HCT116 (cell line): ENCODE measurements around the gene PKIB. TPM values are rescaled to one million over a fixed set of nuclear protein-coding genes. Genes with fewer than 3 reads are reported as not detected.

Experiments used
- ATAC-seq: fragments of 200-7000 bp; cut with Tn5 transposase; 2 replicates; pipeline ENCODE4 v1.9.1; 2020; ENCODE audit warnings: mild to moderate bottlenecking, moderate library complexity
- BruUV-seq: library from RNA; stranded (reverse); fragments of 400-500 nt; replicated peaks from 2 replicates; lab custom pipeline; 2021; lab: Mats Ljungman, UMichigan
- CTCF ChIA-PET: fragments of 300-600 bp; sonication (Branson Sonifier 250); formaldehyde crosslinking; loops from one replicate; lab custom pipeline; 2021; ENCODE audit warnings: antibody characterized with exemption; lab: Charles Lee
- POLR2A ChIA-PET: fragments of 300-600, 350-600 bp; sonication (Branson Sonifier 250); formaldehyde crosslinking; loops from one replicate; lab custom pipeline; 2021; ENCODE audit warnings: antibody characterized with exemption; lab: Charles Lee
- RAD21 ChIA-PET, 2 experiments: fragments of 300-600 bp; sonication (Branson Sonifier 250); formaldehyde crosslinking; loops; one replicate each; lab custom pipeline; 2023; ENCODE audit warnings: low total read pairs in 2 of 2; ENCODE audit not compliant: uncharacterized antibody in 2 of 2, unreplicated experiment in 2 of 2, low non-redundant PET in 1 of 2; lab: Charles Lee
- DNase-seq: peaks from one replicate; pipeline ENCODE4 v3.0.0-alpha.2; 2010; ENCODE audit warnings: low read depth, low spot score
- H2AFZ ChIP-seq: fragments of 200-600 bp; shearing (Covaris generic), sonication (generic); 2 replicates; pipeline ENCODE4 v1.6.1; 2017; ENCODE audit warnings: low read depth, mixed run types, mixed read lengths, antibody characterized with exemption, low read length; ENCODE audit not compliant: poor library complexity, severe bottlenecking
- H3K27ac ChIP-seq: 2 replicates; pipeline ENCODE4 v1.5.1; 2012; ENCODE audit warnings: low read depth, low read length
- H3K27me3 ChIP-seq: fragments of 200-600 bp; sonication (generic); 2 replicates; pipeline ENCODE4 v1.6.1; 2016; ENCODE audit warnings: mixed run types, low read length, mixed read lengths; ENCODE audit not compliant: insufficient read depth
- H3K36me3 ChIP-seq, 2 experiments: fragments of 200-500 bp in 1 of 2; fragments of 200-600 bp in 1 of 2; sonication (Bioruptor generic) in 1 of 2; sonication (generic) in 1 of 2; 2 replicates each; pipeline versions ENCODE4 v1.5.1 to v1.6.1; 2014 to 2016; ENCODE audit warnings: low read length in 2 of 2, inconsistent platforms in 1 of 2, mixed read lengths in 1 of 2, mixed run types in 1 of 2; ENCODE audit not compliant: insufficient read depth in 2 of 2, control insufficient read depth in 1 of 2
- H3K4me1 ChIP-seq, 2 experiments: fragments of 200-600 bp in 1 of 2; sonication (generic) in 1 of 2; 2 replicates each; pipeline versions ENCODE4 v1.5.1 to v1.6.1; 2012 to 2017; ENCODE audit warnings: low read length in 2 of 2, inconsistent platforms in 1 of 2, mild to moderate bottlenecking in 1 of 2, mixed read lengths in 1 of 2, mixed run types in 1 of 2, moderate library complexity in 1 of 2; ENCODE audit not compliant: insufficient read depth in 2 of 2, control insufficient read depth in 1 of 2
- H3K4me2 ChIP-seq: fragments of 200-600 bp; sonication (generic); 2 replicates; pipeline ENCODE4 v1.6.1; 2017; ENCODE audit warnings: mixed run types, low read length, mixed read lengths
- H3K4me3 ChIP-seq, 2 experiments: fragments of 200-600 bp in 1 of 2; sonication (generic) in 1 of 2; replicated peaks in 1 of 2; 2 replicates each; pipeline ENCODE4 v1.5.1; 2011 to 2016; ENCODE audit warnings: low read length in 2 of 2, control low read depth in 1 of 2, low read depth in 1 of 2, mild to moderate bottlenecking in 1 of 2, mixed read lengths in 1 of 2, mixed run types in 1 of 2
- H3K79me2 ChIP-seq: fragments of 200-600 bp; sonication (generic); 2 replicates; pipeline ENCODE4 v1.6.1; 2017; ENCODE audit warnings: mild to moderate bottlenecking, mixed run types, low read length, moderate library complexity, mixed read lengths; ENCODE audit not compliant: insufficient read depth
- H3K9ac ChIP-seq: fragments of 200-600 bp; sonication (generic); 2 replicates; pipeline ENCODE4 v1.6.1; 2016; ENCODE audit warnings: low read length, mixed read lengths
- H3K9me2 ChIP-seq: fragments of 200-600 bp; sonication (generic), shearing (Covaris generic); 2 replicates; pipeline ENCODE4 v1.6.1; 2017; ENCODE audit warnings: mixed run types, mild to moderate bottlenecking, moderate library complexity; ENCODE audit not compliant: insufficient read depth
- H3K9me3 ChIP-seq, 2 experiments: fragments of 200-500 bp in 1 of 2; fragments of 200-600 bp in 1 of 2; sonication (Bioruptor generic) in 1 of 2; sonication (generic) in 1 of 2; 2 replicates each; pipeline ENCODE4 v1.6.1; 2014 to 2017; ENCODE audit warnings: low read length in 2 of 2, mixed read lengths in 2 of 2, inconsistent platforms in 1 of 2, low read depth in 1 of 2, mild to moderate bottlenecking in 1 of 2, mixed run types in 1 of 2, moderate library complexity in 1 of 2; ENCODE audit not compliant: control insufficient read depth in 1 of 2, insufficient read depth in 1 of 2
- H4K20me1 ChIP-seq: fragments of 200-600 bp; sonication (generic), shearing (Covaris generic); 2 replicates; pipeline ENCODE4 v1.6.1; 2017; ENCODE audit warnings: mixed run types, mild to moderate bottlenecking, moderate library complexity; ENCODE audit not compliant: insufficient read depth
- CBX3 ChIP-seq: IDR thresholded peaks from 2 replicates; pipeline ENCODE4 v1.6.1; 2012; ENCODE audit warnings: low read depth
- EGR1 ChIP-seq: IDR thresholded peaks from 2 replicates; pipeline ENCODE4 v1.6.1; 2012; ENCODE audit warnings: low read depth
- ELF1 ChIP-seq: IDR thresholded peaks from 2 replicates; pipeline ENCODE4 v1.6.1; 2012; ENCODE audit warnings: low read depth, borderline replicate concordance
- EZH2phosphoT487 ChIP-seq: fragments of 200-600 bp; IDR thresholded peaks from 2 replicates; pipeline ENCODE4 v1.6.1; 2018; ENCODE audit warnings: antibody characterized with exemption, borderline replicate concordance
- JUND ChIP-seq: IDR thresholded peaks from 2 replicates; pipeline ENCODE4 v1.6.1; 2012
- MAX ChIP-seq: IDR thresholded peaks from 2 replicates; pipeline ENCODE4 v1.6.1; 2012
- POLR2A ChIP-seq: IDR thresholded peaks from 2 replicates; pipeline ENCODE4 v1.7.0; 2011; ENCODE audit warnings: borderline replicate concordance; ENCODE audit not compliant: insufficient read depth, insufficient read length; ENCODE audit errors: extremely low read depth
- RAD21 ChIP-seq: IDR thresholded peaks from 2 replicates; pipeline ENCODE4 v1.6.1; 2012; ENCODE audit warnings: low read depth, mild to moderate bottlenecking
- SIN3A ChIP-seq: IDR thresholded peaks from 2 replicates; pipeline ENCODE4 v1.6.1; 2012; ENCODE audit warnings: low read depth
- SP1 ChIP-seq: IDR thresholded peaks from 2 replicates; pipeline ENCODE4 v1.6.1; 2012; ENCODE audit warnings: low read depth
- SRF ChIP-seq: IDR thresholded peaks from 2 replicates; pipeline ENCODE4 v1.6.1; 2012; ENCODE audit warnings: low read depth
- YY1 ChIP-seq: IDR thresholded peaks from 2 replicates; pipeline ENCODE4 v1.6.1; 2011; ENCODE audit warnings: low read length, low read depth, moderate library complexity, mild to moderate bottlenecking; ENCODE audit not compliant: insufficient replicate concordance; ENCODE audit errors: extremely low read depth
- ZFX ChIP-seq: fragments of 450-650 bp; IDR thresholded peaks from 2 replicates; pipeline ENCODE4 v1.6.1; 2017
- intact Hi-C: fragments of 100-400 bp; cut with micrococcal nuclease; formaldehyde crosslinking; loops from 2 replicates; pipeline ENCODE4 v1.10.0; 2022
- total RNA-seq: library from RNA; stranded (reverse); gene quantifications from one replicate; pipeline ENCODE4 v1.2.1, GENCODE V29; 2021; ENCODE audit not compliant: unreplicated experiment

PKIB gene
- total RNA-seq, 1 experiment from 2014 or later: 24.0 TPM

GRCh38 chr6:122712093-122712447 is 101.9 kb downstream of the PKIB start:
- no peaks in the 10 kb centered on the region for H3K27me3 ChIP-seq
- no peaks in the 10 kb centered on the region for H3K36me3 ChIP-seq
- DNase-seq: no peak
- peak overlapping the region; percentile 28; the same call in 1 of the 2 replicates for H3K4me2 ChIP-seq
- no peak for ATAC-seq
- H2AFZ ChIP-seq: no peak overlapping the region
- ChIA-PET CTCF (interaction anchor here (2.2 kb wide), 1 partner anchor 14 kb away, joined by 5 read pairs; no protein-coding TSS in a partner anchor), POLR2A (interaction anchor here (1.0 to 1.9 kb wide), 3 partner anchors 12 to 102 kb away, joined by 3 to 6 read pairs (median 3); partner anchors contain the start of gene PKIB), RAD21 (no interaction called here)
- peaks cover 12 to 18% of the 10 kb centered on the region in 2 experiments; a peak in 2 of 4 replicates for H3K4me1 ChIP-seq
- no peaks in the 10 kb centered on the region for H3K9me2 ChIP-seq
- no TSS peak for BruUV-seq
- no peaks in the 10 kb centered on the region for H3K9me3 ChIP-seq
- no peaks in the 10 kb centered on the region for H4K20me1 ChIP-seq
- H3K4me3 ChIP-seq: no peak overlapping the region
- no peak overlapping the region for H3K9ac ChIP-seq
- intact Hi-C loops: no loop called here
- TF ChIP-seq ZFX (no peak), POLR2A (no peak), EGR1 (no peak), RAD21 (no peak), SRF (no peak), YY1 (no peak), SIN3A (no peak), MAX (no peak), ELF1 (no peak), EZH2phosphoT487 (no peak), JUND (no peak), SP1 (no peak), CBX3 (no peak)
- no peaks in the 10 kb centered on the region for H3K79me2 ChIP-seq
- no peak overlapping the region; the same call in 1 of the 2 replicates for H3K27ac ChIP-seq
